Astrocyte (in vitro differentiated cells and primary cell): ENCODE data around the gene SGPL1. TPM values are rescaled to one million over a fixed set of nuclear protein-coding genes. Genes with fewer than 3 reads are reported as not detected.

Experiments used
- DNase-seq: peaks from one replicate; pipeline ENCODE4 v3.0.0-alpha.2; 2010; ENCODE audit warnings: low read depth
- FAIRE-seq: peaks from 2 replicates; lab custom pipeline; 2011; peaks lifted over from hg19 to GRCh38; lab: Jason Lieb, UNC
- H2AFZ ChIP-seq: 2 replicates; pipeline ENCODE4 v1.6.0; 2012; ENCODE audit warnings: low read depth, low read length, inconsistent platforms
- H3K27ac ChIP-seq: 2 replicates; pipeline ENCODE4 v1.5.1; 2011; ENCODE audit warnings: low read depth, low read length, inconsistent platforms
- H3K27me3 ChIP-seq: 2 replicates; pipeline ENCODE4 v1.6.0; 2011; ENCODE audit warnings: low read length, inconsistent platforms; ENCODE audit not compliant: insufficient read depth
- H3K36me3 ChIP-seq: 2 replicates; pipeline ENCODE4 v1.5.1; 2011; ENCODE audit warnings: low read length, inconsistent platforms; ENCODE audit not compliant: insufficient read depth
- H3K4me1 ChIP-seq: 2 replicates; pipeline ENCODE4 v1.5.1; 2011; ENCODE audit warnings: low read length, inconsistent platforms; ENCODE audit not compliant: insufficient read depth
- H3K4me2 ChIP-seq: 2 replicates; pipeline ENCODE4 v1.6.0; 2012; ENCODE audit warnings: low read length, inconsistent platforms
- H3K4me3 ChIP-seq: 2 replicates; pipeline ENCODE4 v1.5.1; 2011; ENCODE audit warnings: low read depth, mild to moderate bottlenecking, low read length, inconsistent platforms; ENCODE audit not compliant: insufficient read depth
- H3K79me2 ChIP-seq: 2 replicates; pipeline ENCODE4 v1.6.0; 2012; ENCODE audit warnings: mild to moderate bottlenecking, low read length, inconsistent platforms; ENCODE audit not compliant: insufficient read depth
- H3K9ac ChIP-seq: 2 replicates; pipeline ENCODE4 v1.6.0; 2012; ENCODE audit warnings: mild to moderate bottlenecking, low read length, inconsistent platforms
- H3K9me3 ChIP-seq: 2 replicates; pipeline ENCODE4 v1.5.1; 2012; ENCODE audit warnings: low read depth, mild to moderate bottlenecking, low read length, inconsistent platforms; ENCODE audit not compliant: insufficient read depth
- H4K20me1 ChIP-seq: 2 replicates; pipeline ENCODE4 v1.6.0; 2012; ENCODE audit warnings: low read length, inconsistent platforms; ENCODE audit not compliant: insufficient read depth
- H3K27ac Mint-ChIP-seq: one replicate; pipeline ENCODE4 v1.8.0; 2021; ENCODE audit warnings: mild to moderate bottlenecking, mixed read lengths; ENCODE audit not compliant: unreplicated experiment
- H3K27me3 Mint-ChIP-seq: one replicate; pipeline ENCODE4 v1.8.0; 2021; ENCODE audit warnings: low read depth, mixed read lengths; ENCODE audit not compliant: unreplicated experiment
- H3K36me3 Mint-ChIP-seq: one replicate; pipeline ENCODE4 v1.8.0; 2021; ENCODE audit warnings: low read depth, mixed read lengths; ENCODE audit not compliant: unreplicated experiment
- H3K4me1 Mint-ChIP-seq: one replicate; pipeline ENCODE4 v1.8.0; 2021; ENCODE audit warnings: low read depth, mixed read lengths; ENCODE audit not compliant: unreplicated experiment
- H3K4me3 Mint-ChIP-seq: one replicate; pipeline ENCODE4 v1.8.0; 2021; ENCODE audit warnings: mild to moderate bottlenecking, moderate library complexity, mixed read lengths; ENCODE audit not compliant: unreplicated experiment
- H3K9me3 Mint-ChIP-seq: one replicate; pipeline ENCODE4 v1.8.0; 2021; ENCODE audit warnings: mild to moderate bottlenecking, mixed read lengths; ENCODE audit not compliant: unreplicated experiment
- EZH2 ChIP-seq: IDR thresholded peaks from 2 replicates; pipeline ENCODE4 v1.6.1; 2012; ENCODE audit warnings: mild to moderate bottlenecking, low read length, inconsistent platforms; ENCODE audit not compliant: insufficient read depth
- total RNA-seq: library from RNA; stranded (reverse); gene quantifications from 2 replicates; pipeline ENCODE4 v1.2.1, GENCODE V29; 2021
- TF ChIP-seq, protein P1 (sequence below): IDR thresholded peaks from 2 replicates; pipeline ENCODE4 v1.5.1; 2011; ENCODE audit warnings: low read depth, mild to moderate bottlenecking, inconsistent platforms, low read length, moderate library complexity; ENCODE audit not compliant: insufficient read depth

Gene SGPL1
- total RNA-seq, 1 donor from 2014 or later = 101 TPM

DNA sequence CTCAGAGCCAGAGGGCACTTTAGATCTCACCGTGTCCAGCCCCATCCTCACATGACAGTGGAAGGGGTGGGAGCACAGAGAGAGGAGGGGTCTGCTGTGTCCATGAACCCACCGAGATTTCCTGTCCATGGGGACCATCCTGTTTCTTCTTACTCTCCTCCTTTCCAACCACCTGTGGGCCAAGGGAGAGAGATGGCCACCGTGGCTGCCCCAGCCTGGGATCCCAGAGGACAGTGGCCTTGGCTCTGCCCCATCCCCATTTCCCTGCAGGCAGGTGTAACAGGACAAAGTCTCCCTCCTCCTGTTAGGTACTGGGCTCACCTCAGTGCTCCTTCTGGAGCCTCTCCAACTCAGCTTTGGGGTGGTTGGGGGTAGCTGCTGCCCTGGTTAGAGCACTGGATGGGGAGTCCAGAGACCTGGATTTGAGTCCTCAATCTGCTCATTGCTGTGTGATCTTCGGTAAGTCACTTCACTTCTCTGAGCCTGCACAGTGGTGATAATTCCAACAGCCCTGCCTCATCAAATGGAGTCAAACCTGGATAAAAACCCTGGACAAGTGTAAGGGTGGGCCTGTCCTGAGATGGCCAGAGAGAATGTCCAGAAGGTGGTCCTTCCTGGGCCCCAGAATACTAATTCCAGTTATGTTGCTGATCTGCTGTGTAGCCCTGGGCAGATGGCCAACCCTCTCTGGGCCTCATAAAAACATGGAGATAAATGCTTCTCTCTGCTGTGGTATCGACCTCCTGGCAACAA, 90.5 kb downstream of the SGPL1 start:
- H3K36me3 ChIP-seq = no peaks in the 10 kb centered on the region
- no peak overlapping the region for H3K27ac ChIP-seq
- no peak overlapping the region for H3K4me2 ChIP-seq
- no peaks in the 10 kb centered on the region for H4K20me1 ChIP-seq
- no peaks in the 10 kb centered on the region for H3K4me1 ChIP-seq
- H3K9me3 ChIP-seq = no peaks in the 10 kb centered on the region
- H3K9ac ChIP-seq = no peak overlapping the region
- TF ChIP-seq EZH2 = no peak
- TF ChIP-seq, protein P1, sequence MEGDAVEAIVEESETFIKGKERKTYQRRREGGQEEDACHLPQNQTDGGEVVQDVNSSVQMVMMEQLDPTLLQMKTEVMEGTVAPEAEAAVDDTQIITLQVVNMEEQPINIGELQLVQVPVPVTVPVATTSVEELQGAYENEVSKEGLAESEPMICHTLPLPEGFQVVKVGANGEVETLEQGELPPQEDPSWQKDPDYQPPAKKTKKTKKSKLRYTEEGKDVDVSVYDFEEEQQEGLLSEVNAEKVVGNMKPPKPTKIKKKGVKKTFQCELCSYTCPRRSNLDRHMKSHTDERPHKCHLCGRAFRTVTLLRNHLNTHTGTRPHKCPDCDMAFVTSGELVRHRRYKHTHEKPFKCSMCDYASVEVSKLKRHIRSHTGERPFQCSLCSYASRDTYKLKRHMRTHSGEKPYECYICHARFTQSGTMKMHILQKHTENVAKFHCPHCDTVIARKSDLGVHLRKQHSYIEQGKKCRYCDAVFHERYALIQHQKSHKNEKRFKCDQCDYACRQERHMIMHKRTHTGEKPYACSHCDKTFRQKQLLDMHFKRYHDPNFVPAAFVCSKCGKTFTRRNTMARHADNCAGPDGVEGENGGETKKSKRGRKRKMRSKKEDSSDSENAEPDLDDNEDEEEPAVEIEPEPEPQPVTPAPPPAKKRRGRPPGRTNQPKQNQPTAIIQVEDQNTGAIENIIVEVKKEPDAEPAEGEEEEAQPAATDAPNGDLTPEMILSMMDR = no peak
- no peaks in the 10 kb centered on the region for H3K79me2 ChIP-seq
- Mint-ChIP-seq H3K36me3 (peaks cover 2% of the 10 kb centered on the region), H3K27ac (no peak overlapping the region), H3K4me3 (no peak overlapping the region), H3K27me3 (peaks cover 60% of the 10 kb centered on the region), H3K4me1 (peaks cover 5% of the 10 kb centered on the region), H3K9me3 (no peaks in the 10 kb centered on the region)
- H2AFZ ChIP-seq = no peak overlapping the region
- FAIRE-seq = no peak
- H3K4me3 ChIP-seq = no peak overlapping the region
- peaks cover 4% of the 10 kb centered on the region for H3K27me3 ChIP-seq
- DNase-seq = no peak

DNA sequence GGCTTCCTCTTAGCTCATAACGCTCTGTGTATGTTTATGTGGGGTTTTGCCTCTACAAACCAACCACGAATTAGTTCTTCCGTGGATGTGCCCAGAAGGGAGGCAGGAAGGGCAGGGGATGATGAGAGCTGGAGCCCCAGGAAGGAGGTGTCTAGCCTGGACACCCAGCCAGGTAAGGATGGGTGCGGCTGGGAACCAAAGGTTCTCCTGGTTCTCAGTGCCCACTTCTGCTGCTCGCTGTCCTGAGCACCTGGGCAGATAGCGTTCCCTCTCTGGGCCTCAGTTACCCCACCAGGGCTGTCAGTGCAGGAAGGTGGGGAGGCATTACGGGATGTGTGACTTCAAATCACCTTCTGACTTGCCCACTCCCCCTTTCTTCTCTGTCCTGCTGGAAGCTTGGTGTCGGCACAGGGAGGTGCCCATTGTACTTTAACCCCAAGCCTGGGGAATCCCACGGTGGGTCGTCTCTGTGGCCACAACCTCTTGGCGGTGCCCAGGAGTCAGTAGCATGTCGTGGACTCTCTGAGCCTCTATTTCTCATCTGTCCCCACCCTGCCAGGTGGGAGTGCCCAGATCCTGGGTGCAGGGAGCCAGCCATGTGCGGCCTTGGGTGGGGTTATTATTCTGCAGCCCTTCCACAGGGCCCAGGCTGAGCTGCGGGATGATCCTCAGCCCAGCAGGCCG, 91.3 kb downstream of the SGPL1 start:
- no peak overlapping the region for H3K27ac Mint-ChIP-seq
- no peak overlapping the region for H3K4me3 Mint-ChIP-seq
- Histone ChIP-seq H3K4me2 (no peak overlapping the region), H3K9ac (no peak overlapping the region), H3K4me3 (no peak overlapping the region), H2AFZ (no peak overlapping the region), H3K79me2 (no peaks in the 10 kb centered on the region), H3K36me3 (no peaks in the 10 kb centered on the region), H3K27me3 (peaks cover 4% of the 10 kb centered on the region), H3K4me1 (no peaks in the 10 kb centered on the region), H3K9me3 (no peaks in the 10 kb centered on the region), H4K20me1 (no peaks in the 10 kb centered on the region), H3K27ac (no peak overlapping the region)
- DNase-seq (no peak), FAIRE-seq (no peak)
- peaks cover 60% of the 10 kb centered on the region for H3K27me3 Mint-ChIP-seq
- TF ChIP-seq EZH2 = no peak
- TF ChIP-seq, protein P1 = no peak
- no peaks in the 10 kb centered on the region for H3K9me3 Mint-ChIP-seq
- peaks cover 2% of the 10 kb centered on the region for H3K36me3 Mint-ChIP-seq
- H3K4me1 Mint-ChIP-seq = peaks cover 5% of the 10 kb centered on the region
